Panc1 (cell line): ENCODE measurements around the gene CAPN7.

Experiments
- CTCF ChIP-seq: fragments of 450-650 bp; IDR thresholded peaks from 2 replicates; pipeline ENCODE4 v1.5.1; 2017; ENCODE audit warnings: mild to moderate bottlenecking
- SIN3A ChIP-seq: IDR thresholded peaks from 2 replicates; pipeline ENCODE4 v1.6.1; 2012; ENCODE audit warnings: low read depth, mild to moderate bottlenecking, low read length, moderate library complexity, borderline replicate concordance; ENCODE audit not compliant: insufficient read depth

GRCh38 chr3:15183011-15183410 is 23.0 kb upstream of the CAPN7 start:
- TF ChIP-seq CTCF = no peak
- TF ChIP-seq SIN3A = no peak
